GM11168 (cell line): Measurements from ENCODE around the gene DYNC1LI2.
"Not testable (repeated sequence)": the region's sequence is repeated elsewhere in the genome, so short reads cannot be mapped to it uniquely, and the experiment has no call there.

Experiments
- in situ Hi-C: fragments of 300-500 bp; cut with MboI; formaldehyde crosslinking; loops from one replicate; pipeline ENCODE4 v1.12.0; 2022; ENCODE audit warnings: low sequenced_read_pairs; ENCODE audit not compliant: unreplicated experiment

Gene DYNC1LI2

GRCh38 chr16:66701026-66701425 is 50.4 kb downstream of the DYNC1LI2 start:
- in situ Hi-C loops, result no loop called here

- in situ Hi-C loops, result no loop called here
Observed at GRCh38 chr16:66699898-66700297, 51.5 kb downstream of the DYNC1LI2 start.

- in situ Hi-C loops, result no loop called here
Observed at GRCh38 chr16:66698046-66698445, 53.4 kb downstream of the DYNC1LI2 start.

GRCh38 chr16:66696669-66697630 is 54.5 kb downstream of the DYNC1LI2 start, which contains the start of gene CMTM4:
Gene CMTM4, minus strand, starts transcription at chr16:66696743. Its CDS starts 218 bp downstream, at chr16:66696525.
- in situ Hi-C loops, result no loop called here

- in situ Hi-C loops, result no loop called here
Observed at GRCh38 chr16:66695935-66696668, 55.3 kb downstream of the DYNC1LI2 start.

- in situ Hi-C loops, result no loop called here
Observed at GRCh38 chr16:66695471-66695934, 55.9 kb downstream of the DYNC1LI2 start.

- in situ Hi-C loops, result no loop called here
Observed at GRCh38 chr16:66693149-66693548, 58.3 kb downstream of the DYNC1LI2 start.

- in situ Hi-C loops, result no loop called here
Observed at GRCh38 chr16:66692341-66692740, 59.1 kb downstream of the DYNC1LI2 start.

- in situ Hi-C loops, result no loop called here
Observed at GRCh38 chr16:66691234-66691633, 60.2 kb downstream of the DYNC1LI2 start.

- in situ Hi-C loops, result no loop called here
Observed at GRCh38 chr16:66690106-66690847, 61.1 kb downstream of the DYNC1LI2 start.

- in situ Hi-C loops, result no loop called here
Observed at GRCh38 chr16:66689282-66689681, 62.1 kb downstream of the DYNC1LI2 start.

GRCh38 chr16:66687906-66688625 is 63.3 kb downstream of the DYNC1LI2 start:
- in situ Hi-C loops, result no loop called here

GRCh38 chr16:66685501-66686115 is 65.8 kb downstream of the DYNC1LI2 start:
- in situ Hi-C loops, result not testable (repeated sequence)

- in situ Hi-C loops, result no loop called here
Observed at GRCh38 chr16:66682271-66682670, 69.1 kb downstream of the DYNC1LI2 start.

- in situ Hi-C loops, result no loop called here
Observed at GRCh38 chr16:66681676-66682075, 69.7 kb downstream of the DYNC1LI2 start.

- in situ Hi-C loops, result no loop called here
Observed at GRCh38 chr16:66678337-66678736, 73.1 kb downstream of the DYNC1LI2 start.

GRCh38 chr16:66677836-66678235 is 73.6 kb downstream of the DYNC1LI2 start:
- in situ Hi-C loops, result no loop called here

- in situ Hi-C loops, result no loop called here
Observed at GRCh38 chr16:66677179-66677578, 74.2 kb downstream of the DYNC1LI2 start.

- in situ Hi-C loops, result no loop called here
Observed at GRCh38 chr16:66676599-66676998, 74.8 kb downstream of the DYNC1LI2 start.
